Measurements from ENCODE around the gene YBEY.

Gene YBEY

GRCh38 chr21:46264690-46265144, 21.4 kb upstream of the YBEY start:
- DNase-seq, result peak; percentile 20

- DNase-seq, result no peak
These were observed 20.2 kb upstream of the YBEY start for GRCh38 chr21:46265736-46266525.

- DNase-seq, result no peak
These were observed 19.2 kb upstream of the YBEY start for GRCh38 chr21:46266946-46267345.

- DNase-seq, result no peak
These were observed 17.8 kb upstream of the YBEY start for GRCh38 chr21:46268371-46268770.

- DNase-seq, result no peak
These were observed 16.7 kb upstream of the YBEY start for GRCh38 chr21:46269466-46269865.

- no peak for DNase-seq
These were observed 12.8 kb upstream of the YBEY start for GRCh38 chr21:46273341-46273740.

GRCh38 chr21:46274797-46275390, 11.2 kb upstream of the YBEY start:
- no peak for DNase-seq

- DNase-seq, result no peak
These were observed 2.0 kb upstream of the YBEY start for GRCh38 chr21:46284077-46284644.

- no peak for DNase-seq
These were observed 1.4 kb upstream of the YBEY start for GRCh38 chr21:46284733-46285132.

- DNase-seq, result no peak
These were observed 908 bp upstream of the YBEY start, which contains the start of gene MCM3AP for GRCh38 chr21:46285206-46285661. MCM3AP (minus strand) TSS chr21:46285611; CDS start chr21:46285286, 325 bp downstream.

GRCh38 chr21:46286648-46287002, 483 bp downstream of the YBEY start:
- DNase-seq, result no peak

GRCh38 chr21:46287541-46287940, 1.4 kb downstream of the YBEY start:
- no peak for DNase-seq

GRCh38 chr21:46289655-46290179, 3.6 kb downstream of the YBEY start:
- no peak for DNase-seq

GRCh38 chr21:46291561-46291960, 5.4 kb downstream of the YBEY start:
- DNase-seq, result no peak

GRCh38 chr21:46294647-46295176, 8.6 kb downstream of the YBEY start:
- no peak for DNase-seq

GRCh38 chr21:46295177-46295770, 9.1 kb downstream of the YBEY start:
- no peak for DNase-seq

- DNase-seq, result peak; percentile 90
These were observed 10.0 kb downstream of the YBEY start for GRCh38 chr21:46295996-46296752.

GRCh38 chr21:46297338-46298271, 11.5 kb downstream of the YBEY start:
- DNase-seq, result peak; percentile 43

GRCh38 chr21:46299167-46299566, 13.0 kb downstream of the YBEY start:
- DNase-seq, result no peak

GRCh38 chr21:46301759-46302158, 15.6 kb downstream of the YBEY start:
- DNase-seq, result no peak

- DNase-seq, result no peak
These were observed 18.3 kb downstream of the YBEY start for GRCh38 chr21:46304437-46304836.

Data from activated CD4-positive, alpha-beta T cell treated with anti-CD3 and anti-CD28 coated beads, Interleukin-10, Interleukin-2, amounts not matched to agents 100 ng/mL and 50 ng/mL, durations not matched to agents 16 hours and 8 hours (primary cell).